GM18499 (cell line): ENCODE data around the gene BCL11A.

ENCODE experiments used
- ATAC-seq: cut with Tn5 transposase; IDR thresholded peaks from one replicate; pipeline ENCODE4 v1.9.1; 2021; ENCODE audit warnings: moderate number of reproducible peaks; ENCODE audit not compliant: insufficient read depth, unreplicated experiment

BCL11A gene

GRCh38 chr2:60472663-60473289, 80.7 kb downstream of the BCL11A start:
- no peak for ATAC-seq

- no peak for ATAC-seq
Observed at GRCh38 chr2:60472041-60472440, 81.4 kb downstream of the BCL11A start.

- ATAC-seq = no peak
Observed at GRCh38 chr2:60470340-60470739, 83.1 kb downstream of the BCL11A start.

- ATAC-seq = no peak
Observed at GRCh38 chr2:60469536-60470317, 83.7 kb downstream of the BCL11A start.

GRCh38 chr2:60468382-60469085, 84.9 kb downstream of the BCL11A start:
- ATAC-seq = no peak

- ATAC-seq = no peak
Observed at GRCh38 chr2:60466161-60466702, 87.2 kb downstream of the BCL11A start.

GRCh38 chr2:60465736-60466135, 87.7 kb downstream of the BCL11A start:
- no peak for ATAC-seq

- ATAC-seq = no peak
Observed at GRCh38 chr2:60463249-60463648, 90.2 kb downstream of the BCL11A start.

GRCh38 chr2:60461421-60462108, 91.9 kb downstream of the BCL11A start:
- ATAC-seq = no peak

GRCh38 chr2:60460577-60461420, 92.7 kb downstream of the BCL11A start:
- no peak for ATAC-seq

GRCh38 chr2:60459851-60460250, 93.6 kb downstream of the BCL11A start:
- no peak for ATAC-seq

GRCh38 chr2:60456115-60456770, 97.2 kb downstream of the BCL11A start:
- ATAC-seq = no peak

- no peak for ATAC-seq
Observed at GRCh38 chr2:60453872-60454271, 99.6 kb downstream of the BCL11A start.

GRCh38 chr2:60453301-60453700, 100.2 kb downstream of the BCL11A start:
- ATAC-seq = no peak

GRCh38 chr2:60450488-60450887, 103.0 kb downstream of the BCL11A start:
- no peak for ATAC-seq

GRCh38 chr2:60447943-60448342, 105.5 kb downstream of the BCL11A start:
- no peak for ATAC-seq

GRCh38 chr2:60446413-60447267, 106.8 kb downstream of the BCL11A start:
- ATAC-seq = peak; percentile 90

GRCh38 chr2:60445684-60446179, 107.7 kb downstream of the BCL11A start:
- ATAC-seq = no peak
